ENCODE data around the gene ARHGEF28.
A peak's percentile ranks its signal among the peaks of the same experiment; 100 is the strongest.

Gene ARHGEF28

DNA sequence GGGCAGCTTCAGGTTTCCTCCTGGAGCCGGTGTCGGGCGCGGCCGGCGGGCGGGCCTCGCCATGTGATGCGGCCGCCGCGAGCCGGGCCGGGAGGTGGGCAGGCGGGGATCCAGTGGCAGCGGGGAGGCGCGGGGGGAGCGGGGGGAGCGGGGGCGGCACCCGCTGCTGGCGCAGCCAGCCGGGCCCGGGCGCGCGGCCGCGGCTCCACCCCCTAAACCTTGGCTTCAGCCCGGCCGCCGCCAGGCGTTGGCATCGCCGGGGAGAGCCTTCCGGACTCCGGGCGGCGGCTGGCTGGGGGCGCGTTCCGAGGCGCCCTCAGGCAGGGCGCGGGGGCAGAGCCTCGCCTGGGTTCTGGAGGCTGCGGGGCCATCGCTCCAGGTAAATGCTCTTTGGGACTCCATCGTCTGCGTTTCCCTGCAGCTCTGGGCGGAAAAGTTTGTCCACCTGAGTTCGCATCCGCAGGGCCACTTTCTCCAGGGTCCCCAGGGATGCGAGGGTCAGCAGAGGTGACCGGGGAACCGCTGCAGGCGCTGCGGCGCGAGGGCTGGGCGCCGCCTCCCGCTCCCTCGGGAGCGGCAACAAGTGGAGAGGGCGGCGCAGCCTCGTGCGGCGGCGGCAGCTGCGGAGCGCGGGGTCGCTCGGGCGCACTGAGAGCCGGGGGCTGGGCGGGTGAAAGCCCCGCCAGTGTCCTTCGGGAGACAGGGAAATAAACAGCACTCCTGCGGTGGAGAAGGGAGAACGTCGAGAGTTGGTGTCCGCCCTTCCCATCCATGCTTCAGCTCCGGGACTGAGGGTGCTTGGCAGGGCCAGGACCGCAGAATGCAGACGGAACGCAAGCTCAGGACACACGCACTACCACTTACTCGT lies at the start of gene ARHGEF28:
TSS of gene ARHGEF28 (plus strand) at position 253 of the 868 bp plus-strand sequence. CDS start 58,656 bp downstream, outside the sequence.
- peak; percentile 47 for DNase-seq

DNA sequence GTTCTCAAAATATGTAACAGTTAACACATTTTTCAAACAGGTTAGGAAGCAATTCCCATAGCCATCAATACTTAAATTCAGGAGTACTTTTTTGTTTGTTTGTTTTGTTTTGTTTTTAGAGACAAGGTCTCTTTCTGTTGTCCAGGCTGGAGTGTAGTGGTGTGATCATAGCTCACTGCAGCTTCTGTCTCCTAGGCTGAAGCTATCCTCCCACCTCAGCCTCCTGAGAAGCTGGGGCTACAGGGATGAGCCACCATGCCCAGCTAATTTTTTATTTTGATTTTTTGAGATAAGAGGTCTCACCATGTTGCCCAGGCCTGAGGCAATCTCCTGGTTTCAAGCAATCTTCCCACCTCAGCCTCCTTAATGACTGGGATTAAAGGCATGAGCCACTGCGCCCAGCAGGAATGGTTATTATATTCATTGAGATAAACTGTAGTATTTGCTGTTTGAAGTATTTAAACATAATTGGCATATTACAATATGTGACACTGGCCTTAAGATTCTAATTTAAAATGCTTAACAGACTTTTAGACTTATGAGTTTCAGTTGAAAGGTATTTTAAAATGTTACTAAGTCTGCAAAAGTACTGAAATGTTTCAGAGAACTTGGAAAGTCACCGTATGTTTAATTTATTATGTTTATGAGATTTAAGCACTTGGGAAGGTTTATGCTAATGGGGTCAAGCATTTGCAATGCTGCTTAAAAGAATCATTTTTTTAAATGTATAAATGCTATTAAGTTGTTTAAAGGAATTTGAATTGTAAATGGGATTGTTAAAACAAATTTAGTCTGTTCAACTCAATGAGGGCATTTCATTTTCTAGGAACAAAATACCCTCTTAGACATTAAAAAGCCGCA lies 43.5 kb upstream of the ARHGEF28 start:
- DNase-seq: no peak

GRCh38 chr5:73587923-73588322 lies 38.1 kb upstream of the ARHGEF28 start:
- DNase-seq: no peak

GRCh38 chr5:73591102-73591695 lies 34.8 kb upstream of the ARHGEF28 start:
- DNase-seq: peak; percentile 77

DNA sequence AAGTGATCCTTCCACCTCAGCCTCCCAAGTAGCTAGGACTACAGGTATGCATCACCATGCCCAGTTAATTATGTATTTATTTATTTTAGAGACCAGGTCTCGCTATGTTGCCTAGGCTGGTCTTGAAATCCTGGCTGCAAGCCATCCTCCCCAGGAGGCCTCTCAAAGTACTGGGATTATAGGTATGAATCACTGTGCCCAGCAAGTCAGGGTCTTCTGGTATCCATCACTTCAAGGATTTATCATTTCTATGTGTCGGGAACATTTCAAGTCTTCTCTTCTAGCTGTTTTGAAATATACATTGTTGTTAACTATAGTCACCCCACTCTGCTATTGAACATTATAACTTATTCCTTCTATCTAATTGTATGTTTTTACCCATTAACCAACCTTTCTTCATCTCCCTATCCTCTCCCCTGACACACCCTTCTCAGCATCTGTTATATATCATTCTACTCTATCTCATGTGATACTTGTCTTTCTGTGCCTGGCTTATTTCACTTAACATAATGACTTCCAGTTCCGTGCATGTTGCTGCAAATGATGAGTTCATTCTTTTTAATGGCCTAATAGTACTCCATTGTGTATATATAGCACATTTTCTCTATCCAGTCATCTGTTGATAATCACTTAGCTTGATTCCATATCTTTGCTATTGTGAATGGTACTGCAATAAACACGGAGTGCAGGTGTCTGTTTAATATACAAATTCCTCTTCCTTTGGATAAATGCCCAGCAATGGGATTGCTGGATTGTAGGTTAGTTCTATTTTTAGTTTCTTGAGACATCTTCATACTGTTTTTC lies 34.1 kb upstream of the ARHGEF28 start:
- no peak for DNase-seq

GRCh38 chr5:73592551-73592950 lies 33.4 kb upstream of the ARHGEF28 start:
- no peak for DNase-seq

- peak; percentile 52 for DNase-seq
Observed at GRCh38 chr5:73596705-73597328, 29.2 kb upstream of the ARHGEF28 start.

DNA sequence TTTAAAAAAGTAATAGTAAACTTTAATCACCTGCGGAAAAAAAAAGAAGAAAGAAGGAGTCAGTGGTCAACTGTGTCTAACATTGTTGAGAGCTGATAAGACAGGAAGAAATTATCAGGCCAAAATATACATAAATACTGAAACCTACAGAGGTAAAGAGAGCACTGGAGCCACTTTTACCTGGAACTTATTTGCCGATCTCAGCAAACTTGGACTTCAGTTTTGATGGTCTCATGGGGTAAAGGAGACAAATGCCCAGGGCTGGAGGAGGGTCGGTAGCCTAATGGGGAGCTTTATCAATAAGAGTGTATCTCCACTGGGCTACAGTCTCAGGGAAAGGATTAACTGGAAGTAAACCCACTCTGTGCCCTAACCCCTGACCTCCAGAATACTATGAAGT lies 26.6 kb upstream of the ARHGEF28 start:
- DNase-seq: no peak

- peak; percentile 0 for DNase-seq
Observed at GRCh38 chr5:73603998-73604397, 22.0 kb upstream of the ARHGEF28 start.

GRCh38 chr5:73605223-73606087 lies 20.5 kb upstream of the ARHGEF28 start:
- DNase-seq: no peak

GRCh38 chr5:73606206-73606753 lies 19.7 kb upstream of the ARHGEF28 start:
- DNase-seq: no peak

DNA sequence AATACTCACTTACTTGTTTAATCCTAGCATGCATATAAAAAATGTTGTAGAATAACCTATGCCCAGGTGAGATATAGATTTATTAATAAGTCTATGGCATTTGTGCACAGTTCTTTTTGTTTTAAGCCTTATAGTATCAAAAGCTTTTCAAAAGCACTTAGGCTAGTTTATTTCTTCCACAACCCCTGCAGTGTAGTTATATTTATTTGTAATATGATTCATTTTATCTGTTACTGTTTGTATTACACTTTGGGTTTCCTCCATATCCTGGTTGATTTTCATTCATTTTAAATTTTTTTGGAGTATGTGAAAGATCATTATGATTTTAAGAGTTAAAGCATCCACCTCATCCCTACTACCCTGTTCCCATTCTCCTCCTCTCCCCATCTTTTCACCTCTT lies 18.8 kb upstream of the ARHGEF28 start:
- no peak for DNase-seq

GRCh38 chr5:73612799-73613198 lies 13.2 kb upstream of the ARHGEF28 start:
- DNase-seq: no peak

DNA sequence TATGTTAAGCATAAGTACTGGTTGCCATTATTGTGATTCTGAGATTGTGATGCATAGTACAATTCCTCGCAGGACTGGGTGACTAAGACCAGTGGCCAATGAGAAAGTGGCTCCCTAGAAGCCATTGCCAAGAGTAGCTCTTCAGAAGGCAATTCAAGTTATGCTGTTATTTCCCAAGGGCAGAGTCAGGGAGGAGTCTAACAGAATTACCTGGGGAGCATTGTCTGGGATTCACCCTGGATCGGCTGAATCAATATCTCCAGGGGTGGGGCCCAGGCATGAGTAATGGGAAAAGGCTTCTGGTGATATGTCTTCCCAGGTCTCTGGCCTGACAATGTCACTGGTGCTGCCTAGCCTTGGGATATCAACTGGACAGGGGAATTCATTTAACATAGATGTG lies 10.9 kb upstream of the ARHGEF28 start:
- DNase-seq: no peak

DNA sequence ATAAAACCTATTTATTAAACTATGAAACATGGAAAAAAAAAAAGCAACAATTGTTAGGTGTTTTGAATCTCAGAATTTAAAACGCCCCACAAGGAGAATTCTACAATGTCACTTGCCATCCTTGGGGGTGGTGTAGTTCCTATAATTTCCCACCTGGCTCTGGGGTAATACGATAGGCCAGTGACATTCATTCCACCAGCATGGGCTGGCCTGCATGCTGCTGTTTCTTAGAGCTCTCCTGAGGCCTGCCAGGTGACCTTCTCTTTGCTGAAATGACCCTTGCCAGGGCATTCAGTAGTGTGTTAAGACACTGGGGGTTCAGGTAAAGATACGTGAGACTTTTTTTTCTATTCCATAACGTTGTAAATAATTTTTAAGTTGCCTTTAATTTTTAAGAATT lies 10.0 kb upstream of the ARHGEF28 start:
- DNase-seq: no peak

DNA sequence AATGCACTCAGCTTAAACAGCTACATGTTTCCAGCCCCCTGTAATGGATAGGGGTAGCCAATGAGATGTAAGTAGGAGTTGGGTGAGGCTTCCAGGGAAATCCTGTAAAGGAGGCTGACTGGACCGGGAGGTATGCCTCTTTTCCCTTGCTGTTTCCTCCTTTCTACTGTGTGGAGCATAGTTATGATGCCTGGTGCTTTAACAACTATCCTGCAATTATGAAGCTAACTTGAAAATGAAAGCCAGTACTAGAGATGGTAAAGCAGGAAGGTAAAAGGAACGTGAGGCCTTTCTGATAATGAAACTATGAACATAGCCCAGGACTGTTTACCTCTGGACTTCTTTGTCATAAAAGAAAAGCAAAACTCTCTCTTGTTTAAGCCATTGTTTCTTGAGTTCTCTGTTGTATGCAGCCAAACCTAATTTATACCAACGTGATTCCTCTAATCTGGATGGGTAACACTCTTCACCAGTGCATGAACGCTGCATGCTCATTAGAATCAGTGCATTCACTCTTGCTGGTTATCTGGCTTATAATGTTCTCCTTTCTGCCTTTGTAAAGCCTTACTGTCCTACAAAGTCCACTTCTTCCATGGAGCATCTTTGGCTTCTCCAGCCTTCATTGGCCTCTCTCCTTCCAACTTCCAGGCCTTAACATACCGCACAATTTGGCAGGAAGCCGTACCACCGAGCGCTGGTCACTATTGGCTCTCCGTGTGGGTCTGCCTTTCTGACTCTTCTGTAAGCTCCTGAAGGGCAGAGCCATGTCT lies 8.3 kb upstream of the ARHGEF28 start:
- no peak for DNase-seq

GRCh38 chr5:73619606-73620333 lies 6.2 kb upstream of the ARHGEF28 start:
- no peak for DNase-seq

- DNase-seq: no peak
Observed at GRCh38 chr5:73620334-73620687, 5.7 kb upstream of the ARHGEF28 start.

DNA sequence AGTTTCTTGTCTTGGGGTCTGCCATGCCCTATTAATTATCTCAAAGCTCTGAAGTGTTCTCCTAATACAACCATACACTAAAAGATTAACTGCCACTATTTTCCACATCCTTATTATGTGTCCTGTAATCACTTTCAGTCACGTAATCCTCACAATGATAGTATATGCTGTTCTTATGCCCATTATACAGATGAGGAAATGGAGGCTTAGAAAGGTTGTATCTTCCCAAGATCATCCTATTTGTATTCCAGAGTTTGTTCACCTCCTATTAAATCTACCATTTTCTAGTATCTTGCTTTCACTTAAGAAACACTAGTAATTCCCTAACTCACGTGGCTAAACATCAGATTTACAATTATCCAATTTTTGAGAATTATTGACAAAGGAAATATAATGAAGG lies 2.9 kb upstream of the ARHGEF28 start:
- DNase-seq: no peak

Measured in suppressor macrophage treated with lipopolysaccharide for 4 hours (primary cell).